Activated B cell treated with CpG ODN at 0.5 μM for 24 hours (primary cell): ENCODE results near the gene EAF1. TPM values are rescaled to one million over a fixed set of nuclear protein-coding genes. Genes with fewer than 3 reads are reported as not detected.

ENCODE experiments used
- ATAC-seq: fragments of 200-7000 bp; cut with Tn5 transposase; one replicate; pipeline ENCODE4 v1.10.0; 2021; ENCODE audit warnings: low read depth, mild to moderate bottlenecking, moderate library complexity
- CTCF ChIA-PET: fragments of 350-600 bp; sonication (Branson Sonifier 250); formaldehyde crosslinking; loops from one replicate; lab custom pipeline; 2021; ENCODE audit warnings: antibody characterized with exemption; lab: Charles Lee
- POLR2A ChIA-PET: fragments of 350-600 bp; sonication (Branson Sonifier 250); formaldehyde crosslinking; loops from one replicate; lab custom pipeline; 2021; ENCODE audit warnings: antibody characterized with exemption; lab: Charles Lee
- DNase-seq: peaks from one replicate; pipeline ENCODE4 v3.0.0; 2022
- H3K27ac Mint-ChIP-seq: one replicate; pipeline ENCODE4 v1.8.0; 2020; ENCODE audit warnings: mixed read lengths
- H3K27me3 Mint-ChIP-seq: one replicate; pipeline ENCODE4 v1.8.0; 2021; ENCODE audit warnings: mixed read lengths
- H3K36me3 Mint-ChIP-seq: one replicate; pipeline ENCODE4 v1.8.0; 2021; ENCODE audit warnings: low read depth, mixed read lengths
- H3K4me1 Mint-ChIP-seq: one replicate; pipeline ENCODE4 v1.8.0; 2021; ENCODE audit warnings: mixed read lengths
- H3K4me3 Mint-ChIP-seq: one replicate; pipeline ENCODE4 v1.8.0; 2020; ENCODE audit warnings: mild to moderate bottlenecking, mixed read lengths
- H3K9me3 Mint-ChIP-seq: one replicate; pipeline ENCODE4 v1.8.0; 2020; ENCODE audit warnings: mixed read lengths
- CTCF ChIP-seq: fragments of 200-600 bp; IDR thresholded peaks from one replicate; pipeline ENCODE4 v1.8.0; 2022; ENCODE audit warnings: antibody characterized with exemption, mild to moderate bottlenecking
- intact Hi-C: fragments of 100-400 bp; cut with micrococcal nuclease; formaldehyde crosslinking; loops from one replicate; pipeline ENCODE4 v1.15.1; 2024
- total RNA-seq: library from RNA; stranded (reverse); gene quantifications from 2 replicates; pipeline ENCODE4 v1.2.3, GENCODE V29; 2022

EAF1 gene
- 19.2 and 19.7 TPM in 2 replicates for total RNA-seq

- Mint-ChIP-seq H3K36me3 (peaks cover 52% of the 10 kb centered on the region), H3K27ac (peak within 1 kb of the TSS; percentile 95), H3K27me3 (no peaks in the 10 kb centered on the region), H3K9me3 (no peaks in the 10 kb centered on the region), H3K4me3 (peak within 1 kb of the TSS; percentile 96), H3K4me1 (peaks cover 50% of the 10 kb centered on the region)
- peak; percentile 92 for ATAC-seq
- CTCF ChIA-PET, result interaction anchor here (1.2 to 1.6 kb wide), 2 partner anchors 159 to 221 kb away, joined by 3 to 4 read pairs; partner anchors contain the start of gene CAPN7
- TF ChIP-seq CTCF, result no peak
- intact Hi-C loops, result loop anchor here (1.0 to 10.0 kb wide), 8 partner anchors 130 to 480 kb away; partner anchors contain the start of genes BTD, CAPN7, HACL1 and MRPS25
- peak; percentile 76 for DNase-seq
- POLR2A ChIA-PET, result interaction anchor here (0.8 kb wide), 1 partner anchor 156 kb away, joined by 3 read pairs; no protein-coding TSS in a partner anchor
Measured at GRCh38 chr3:15427182-15427880, at the start of gene EAF1, which contains the start of gene METTL6. EAF1 (plus strand) TSS chr3:15427598; CDS start chr3:15427780, 182 bp downstream. METTL6 (minus strand) TSS chr3:15427544; CDS start chr3:15426511, 1,033 bp downstream.

- Mint-ChIP-seq H3K36me3 (no peaks in the 10 kb centered on the region), H3K9me3 (no peaks in the 10 kb centered on the region), H3K4me3 (peak overlapping the region; percentile 44), H3K4me1 (peaks cover 29% of the 10 kb centered on the region), H3K27me3 (no peaks in the 10 kb centered on the region), H3K27ac (peak overlapping the region; percentile 91)
- POLR2A ChIA-PET, result interaction anchor here (1.0 to 1.2 kb wide), 3 partner anchors 17 to 47 kb away, joined by 4 to 6 read pairs (median 6); partner anchors contain the start of gene SH3BP5
- CTCF ChIA-PET, result interaction anchor here (0.6 to 6.9 kb wide), 13 partner anchors 8 to 109 kb away, joined by 3 to 105 read pairs (median 5); partner anchors contain the start of gene SH3BP5
- peak; percentile 94 for ATAC-seq
- intact Hi-C loops, result loop anchor here (1.0 kb wide), 8 partner anchors 16 to 179 kb away; partner anchors contain the start of gene SH3BP5
- no peak for TF ChIP-seq CTCF
- DNase-seq, result peak; percentile 88
Measured at GRCh38 chr3:15377961-15378791, 49.2 kb upstream of the EAF1 start.

GRCh38 chr3:15380980-15381890 lies 46.2 kb upstream of the EAF1 start:
- intact Hi-C loops, result no loop called here
- ATAC-seq (no peak), DNase-seq (no peak)
- Mint-ChIP-seq H3K36me3 (peaks cover 3% of the 10 kb centered on the region), H3K27ac (no peak overlapping the region), H3K4me3 (no peak overlapping the region), H3K4me1 (peaks cover 58% of the 10 kb centered on the region), H3K9me3 (peaks cover 2% of the 10 kb centered on the region), H3K27me3 (no peaks in the 10 kb centered on the region)
- no peak for TF ChIP-seq CTCF
- CTCF ChIA-PET, result interaction anchor here (0.6 to 6.9 kb wide), 7 partner anchors 18 to 176 kb away, joined by 3 to 105 read pairs (median 4); no protein-coding TSS in a partner anchor
- POLR2A ChIA-PET, result interaction anchor here (0.6 to 0.7 kb wide), 3 partner anchors 84 to 114 kb away, joined by 3 to 5 read pairs (median 3); no protein-coding TSS in a partner anchor

GRCh38 chr3:15382405-15382923 lies 44.9 kb upstream of the EAF1 start:
- DNase-seq (no peak), ATAC-seq (no peak)
- Mint-ChIP-seq H3K4me3 (peak overlapping the region; percentile 25), H3K27ac (peak overlapping the region; percentile 73), H3K9me3 (peaks cover 5% of the 10 kb centered on the region), H3K4me1 (peaks cover 70% of the 10 kb centered on the region), H3K27me3 (no peaks in the 10 kb centered on the region), H3K36me3 (peaks cover 3% of the 10 kb centered on the region)
- no peak for TF ChIP-seq CTCF
- intact Hi-C loops, result no loop called here
- ChIA-PET POLR2A (no interaction called here), CTCF (interaction anchor here (1.3 to 6.9 kb wide), 2 partner anchors 23 to 113 kb away, joined by 4 to 105 read pairs; no protein-coding TSS in a partner anchor)
